ENCODE measurements around the gene ZBED5. TPM values are rescaled to one million over a fixed set of nuclear protein-coding genes. Genes with fewer than 3 reads are reported as not detected.

ZBED5 gene
- total and polyA plus RNA-seq, 9 of the 15 experiments (the other 6 are each of a cell fraction or from before 2014, with no cell fraction given): 12.4 to 70.7 (median 26.8) TPM

- TF ChIP-seq ZBTB40 (IDR thresholded peaks at IDR 0.05) (peak; percentile 76), ZBTB40 (CRISPR knock-in tag; IDR thresholded peaks at IDR 0.05) (no peak), BRD9 (IDR thresholded peaks at IDR 0.05; ENCODE audit: low read depth, partially characterized antibody) (peak; percentile 21), SOX6 (IDR thresholded peaks at IDR 0.05) (peak; percentile 22; the same call in 1 of the 2 replicates), CSDE1 (IDR thresholded peaks at IDR 0.05) (no peak), ZBED1 (IDR thresholded peaks at IDR 0.05) (0 out of 2 replicates have a peak, but pooled peaks have one; percentile 3), ZBTB11 (CRISPR knock-in tag; IDR thresholded peaks at IDR 0.05) (peak in 1 of 3 experiments; percentile 77; a peak in 2 of 6 replicates), NONO (IDR thresholded peaks at IDR 0.05; ENCODE audit: low read depth in 2 of 2, low read length in 1 of 2) (no peak), AFF1 (IDR thresholded peaks at IDR 0.05; ENCODE audit: low read depth in 1 of 2, partially characterized antibody in 2 of 2) (no peak)
Observed at GRCh38 chr11:10856689-10857458, 979 bp downstream of the ZBED5 start (continued).
